ENCODE data around the gene HAP1. TPM values are rescaled to one million over a fixed set of nuclear protein-coding genes. Genes with fewer than 3 reads are reported as not detected.

Gene HAP1
- total and polyA plus RNA-seq, 2 of the 8 experiments (the other 6 are each of a cell fraction or from before 2014, with no cell fraction given): 2.3 to 3.6 TPM

DNA sequence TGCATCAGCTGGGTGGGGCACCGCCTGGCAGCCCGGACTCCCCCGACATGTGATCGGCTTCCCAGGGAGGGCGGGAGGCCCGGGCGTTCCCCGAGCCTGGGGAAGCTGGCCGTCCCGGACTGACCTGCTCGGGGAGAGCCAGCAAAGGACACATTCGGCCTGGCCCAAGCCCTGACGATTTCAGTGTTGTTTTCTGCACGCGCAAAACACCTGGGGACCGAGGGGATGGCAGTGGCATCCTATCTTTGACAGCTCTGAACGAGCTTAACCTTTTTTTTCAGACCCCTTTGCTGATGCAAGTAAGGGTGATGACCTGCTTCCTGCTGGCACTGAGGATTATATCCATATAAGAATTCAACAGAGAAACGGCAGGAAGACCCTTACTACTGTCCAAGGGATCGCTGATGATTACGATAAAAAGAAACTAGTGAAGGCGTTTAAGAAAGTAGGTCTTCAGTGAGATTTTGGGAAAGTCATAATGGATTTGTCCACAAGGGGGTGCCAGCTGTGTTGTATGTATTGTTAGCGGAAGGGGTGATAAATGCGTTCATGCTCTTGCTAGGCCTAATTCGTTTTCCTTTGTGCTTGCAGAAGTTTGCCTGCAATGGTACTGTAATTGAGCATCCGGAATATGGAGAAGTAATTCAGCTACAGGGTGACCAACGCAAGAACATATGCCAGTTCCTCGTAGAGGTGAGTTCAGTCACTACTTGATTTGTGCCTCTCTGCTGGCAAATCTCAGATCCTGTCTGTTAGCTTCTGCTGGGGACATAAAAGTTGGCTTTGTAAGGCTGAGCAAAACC, 44.7 kb downstream of the HAP1 start:
- Histone ChIP-seq H3K14ac (ENCODE audit: insufficient read length) (no peak overlapping the region), H2BK12ac (ENCODE audit: low read depth, low read length) (no peak overlapping the region; the same call in 1 of the 2 replicates), H2AFZ (ENCODE audit: low read length) (no peak overlapping the region), H3K79me1 (ENCODE audit: low read depth, low read length) (no peaks in the 10 kb centered on the region), H4K8ac (ENCODE audit: extremely low read depth, insufficient read depth, low read length) (peak overlapping the region; percentile 96; the same call in 1 of the 2 replicates), H4K91ac (replicated peaks; ENCODE audit: insufficient read length, low read length) (peak overlapping the region; percentile 83), H2BK20ac (ENCODE audit: low read length) (no peak overlapping the region), H3K23me2 (ENCODE audit: low read depth, low read length) (peaks cover 7% of the 10 kb centered on the region), H3K36me3 (ENCODE audit: control insufficient read depth in 2 of 4, insufficient read depth in 4 of 4, low read length in 3 of 4) (peaks cover 27 to 50% (median 43%) of the 10 kb centered on the region in 4 experiments), H3K18ac (ENCODE audit: extremely low read depth, low read length) (peak overlapping the region; percentile 93; the same call in 1 of the 2 replicates), H2AK5ac (ENCODE audit: low read depth, low read length) (peak overlapping the region; percentile 71; the same call in 1 of the 2 replicates), H3K4me2 (ENCODE audit: insufficient read depth in 1 of 2, low read depth in 2 of 2, low read length in 2 of 2) (peak overlapping the region; percentile 80 to 83), H3K9ac (replicated peaks in 1 of 4; ENCODE audit: extremely low read depth in 1 of 4, low read depth in 3 of 4, low read length in 3 of 4) (peak overlapping the region; percentile 75 to 98 (median 96)), H3K23ac (ENCODE audit: insufficient read length) (no peak overlapping the region), H2BK5ac (ENCODE audit: low read depth, low read length) (peak overlapping the region; percentile 97), H3K4ac (replicated peaks; ENCODE audit: insufficient read length, low read depth, low read length) (no peak overlapping the region), H2BK120ac (replicated peaks; ENCODE audit: low read depth, low read length) (no peak overlapping the region), H3K56ac (replicated peaks; ENCODE audit: insufficient read length, low read depth, low read length) (peak overlapping the region; percentile 63), H3K4me1 (replicated peaks in 1 of 4; ENCODE audit: control insufficient read depth in 3 of 4, insufficient read depth in 4 of 4, low read length in 3 of 4) (peaks cover 0 to 3% (median 2%) of the 10 kb centered on the region in 4 experiments; a peak in 4 of 7 replicates), H3K27me3 (replicated peaks in 1 of 4; ENCODE audit: control insufficient read depth in 3 of 4, extremely low read depth in 1 of 4, insufficient read depth in 3 of 4, low read length in 3 of 4) (no peaks in the 10 kb centered on the region), H3K9me3 (ENCODE audit: insufficient read depth in 2 of 2, low read depth in 1 of 2, low read length in 1 of 2) (no peaks in the 10 kb centered on the region), H4K20me1 (replicated peaks in 1 of 2; ENCODE audit: control insufficient read depth in 1 of 2, insufficient read depth in 2 of 2, low read length in 2 of 2) (peaks cover 10 to 20% of the 10 kb centered on the region in 2 experiments), H3K4me3 (ENCODE audit: extremely low read depth in 1 of 4, insufficient read depth in 2 of 4, low read depth in 3 of 4, low read length in 4 of 4) (peak overlapping the region; percentile 92 to 99 (median 94)), H3K79me2 (ENCODE audit: control insufficient read depth in 1 of 2, insufficient read depth in 2 of 2, low read length in 2 of 2) (peaks cover 0 to 16% of the 10 kb centered on the region in 2 experiments; a peak in 3 of 4 replicates), H2BK15ac (ENCODE audit: low read length) (0 out of 2 replicates have a peak overlapping the region, but pooled peaks have one; percentile 61), H3K27ac (ENCODE audit: low read depth, low read length) (peak overlapping the region; percentile 97), H4K5ac (ENCODE audit: insufficient read length, low read depth, low read length) (peak overlapping the region; percentile 82)
- FAIRE-seq (no peak), DNase-seq (ENCODE audit: low read depth in 1 of 2, low spot score in 2 of 2) (peak in 1 of 2 experiments; percentile 70)
- WGBS, 2 experiments (ENCODE audit: extremely low coverage in 1 of 2, insufficient coverage in 1 of 2, insufficient read length in 1 of 2, insufficient replicate concordance in 2 of 2, low coverage in 1 of 2, low lambda C conversion rate in 2 of 2, missing lambda C conversion rate in 1 of 2): 11% methylated on average over 21 of the region's 27 CpGs; no CpG with 5 or more reads in 1 of the 2 experiments
- CTCF ChIA-PET (ENCODE audit: partially characterized antibody): interaction anchor here (0.5 to 4.3 kb wide), 21 partner anchors 8 to 833 kb away, joined by 3 to 22 read pairs (median 4); partner anchors contain the start of genes GAST and JUP
- POLR2A ChIA-PET (ENCODE audit: partially characterized antibody): interaction anchor here (0.6 to 9.3 kb wide), 72 partner anchors 11 to 1550 kb away, joined by 3 to 378 read pairs (median 4); partner anchors contain the start of genes ACLY, DNAJC7, FKBP10 and GAST
- TF ChIP-seq SAP30 (IDR thresholded peaks at IDR 0.05; ENCODE audit: insufficient read depth, insufficient replicate concordance, low read length) (peak; percentile 91), SP4 (IDR thresholded peaks at IDR 0.05; ENCODE audit: low read length) (0 out of 2 replicates have a peak, but pooled peaks have one; percentile 1), HDAC2 (IDR thresholded peaks at IDR 0.05; ENCODE audit: borderline replicate concordance in 1 of 2, low read depth in 2 of 2, low read length in 2 of 2) (peak in 1 of 2 experiments; percentile 89; a peak in 1 of 4 replicates), CEBPB (IDR thresholded peaks at IDR 0.05; ENCODE audit: low read depth, low read length) (no peak), ASH2L (IDR thresholded peaks at IDR 0.05; ENCODE audit: low read length) (peak; percentile 38), CREB1 (IDR thresholded peaks at IDR 0.05) (no peak), SIN3A (conservative IDR thresholded peaks at IDR 0.05 in 1 of 2, IDR thresholded peaks at IDR 0.05 in 1 of 2; ENCODE audit: low read depth in 1 of 2, low read length in 2 of 2) (peak; percentile 65 to 94; a peak in 2 of 4 replicates), SIRT6 (IDR thresholded peaks at IDR 0.05; ENCODE audit: low read length) (no peak), FOSL1 (IDR thresholded peaks at IDR 0.05; ENCODE audit: insufficient read depth, low read depth, low read length) (no peak)
- TF ChIP-seq, protein P1, sequence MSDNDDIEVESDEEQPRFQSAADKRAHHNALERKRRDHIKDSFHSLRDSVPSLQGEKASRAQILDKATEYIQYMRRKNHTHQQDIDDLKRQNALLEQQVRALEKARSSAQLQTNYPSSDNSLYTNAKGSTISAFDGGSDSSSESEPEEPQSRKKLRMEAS (IDR thresholded peaks at IDR 0.05): peak; percentile 83

All from H1 (cell line).